HepG2 (cell line): ENCODE results near the gene STAT4. TPM values are rescaled to one million over a fixed set of nuclear protein-coding genes. Genes with fewer than 3 reads are reported as not detected.

Source experiments
- CAMTA2 ChIP-seq: sonication (generic); formaldehyde crosslinking; IDR thresholded peaks from 2 replicates; pipeline ENCODE4 v1.4.0; 2020; ENCODE audit warnings: mild to moderate bottlenecking, missing genetic modification reagents, borderline replicate concordance
- CENPBD1 ChIP-seq: sonication (generic); formaldehyde crosslinking; IDR thresholded peaks from 2 replicates; pipeline ENCODE4 v1.8.0; 2022; ENCODE audit warnings: missing genetic modification reagents, low read depth, mild to moderate bottlenecking, borderline replicate concordance
- CENPX ChIP-seq: sonication (generic); formaldehyde crosslinking; IDR thresholded peaks from 2 replicates; pipeline ENCODE4 v1.9.0; 2021; ENCODE audit warnings: mild to moderate bottlenecking, missing genetic modification reagents, moderate library complexity
- ELF3 ChIP-seq: IDR thresholded peaks from 2 replicates; pipeline ENCODE4 v1.6.1; 2016; ENCODE audit warnings: missing genetic modification reagents, missing compliant biosample characterization
- FOXK1 ChIP-seq: sonication (generic); formaldehyde crosslinking; IDR thresholded peaks from 2 replicates; pipeline ENCODE4 v1.4.0; 2020; ENCODE audit warnings: low read depth, missing genetic modification reagents, borderline replicate concordance
- GABPA ChIP-seq, 2 experiments: IDR thresholded peaks; 2 replicates each; pipeline ENCODE4 v1.6.1; 2011 to 2016; ENCODE audit warnings: low read depth in 2 of 2, low read length in 1 of 2, missing biosample characterization in 1 of 2, missing genetic modification characterization in 1 of 2
- GFI1 ChIP-seq: sonication (generic); formaldehyde crosslinking; IDR thresholded peaks from 2 replicates; pipeline ENCODE4 v1.5.0; 2020; ENCODE audit warnings: missing genetic modification reagents, mild to moderate bottlenecking, borderline replicate concordance
- HDAC2 ChIP-seq: sonication (generic); formaldehyde crosslinking; IDR thresholded peaks from 2 replicates; pipeline ENCODE4 v1.4.0; 2020; ENCODE audit warnings: missing genetic modification reagents
- IRX3 ChIP-seq: sonication (generic); formaldehyde crosslinking; IDR thresholded peaks from 2 replicates; pipeline ENCODE4 v1.8.1; 2023; ENCODE audit warnings: mild to moderate bottlenecking, low read depth, missing genetic modification reagents, borderline replicate concordance
- KAT7 ChIP-seq: IDR thresholded peaks from 2 replicates; pipeline ENCODE4 v1.6.1; 2018; ENCODE audit warnings: borderline replicate concordance, missing compliant biosample characterization
- MED8 ChIP-seq: sonication (generic); formaldehyde crosslinking; IDR thresholded peaks from 2 replicates; pipeline ENCODE4 v1.8.1; 2023; ENCODE audit warnings: mild to moderate bottlenecking, missing genetic modification reagents; ENCODE audit not compliant: insufficient replicate concordance
- NFRKB ChIP-seq: fragments of 450-650 bp; IDR thresholded peaks from 2 replicates; pipeline ENCODE4 v1.6.1; 2017
- PBX2 ChIP-seq: IDR thresholded peaks from 2 replicates; pipeline ENCODE4 v1.6.1; 2016; ENCODE audit warnings: control low read depth
- SSRP1 ChIP-seq: IDR thresholded peaks from 2 replicates; pipeline ENCODE4 v1.6.1; 2016; ENCODE audit warnings: control low read depth
- TBX2 ChIP-seq: sonication (generic); formaldehyde crosslinking; IDR thresholded peaks from 2 replicates; pipeline ENCODE4 v1.5.0; 2020; ENCODE audit warnings: missing genetic modification reagents, mild to moderate bottlenecking, borderline replicate concordance
- XBP1 ChIP-seq: sonication (generic); formaldehyde crosslinking; IDR thresholded peaks from 2 replicates; pipeline ENCODE4 v1.5.0; 2020; ENCODE audit warnings: missing genetic modification reagents
- ZBTB42 ChIP-seq: sonication (generic); formaldehyde crosslinking; IDR thresholded peaks from 2 replicates; pipeline ENCODE4 v1.5.0; 2020; ENCODE audit warnings: mild to moderate bottlenecking, missing genetic modification reagents
- ZFP41 ChIP-seq: sonication (generic); formaldehyde crosslinking; IDR thresholded peaks from 2 replicates; pipeline ENCODE4 v1.4.0; 2020; ENCODE audit warnings: mild to moderate bottlenecking, missing genetic modification reagents, borderline replicate concordance
- ZNF589 ChIP-seq: sonication (generic); formaldehyde crosslinking; conservative IDR thresholded peaks from 2 replicates; pipeline ENCODE4 v1.8.0; 2022; ENCODE audit warnings: mild to moderate bottlenecking, moderate library complexity, missing genetic modification reagents
- ZNF614 ChIP-seq: IDR thresholded peaks from 2 replicates; pipeline ENCODE4 v1.6.1; 2018; ENCODE audit warnings: missing biosample characterization, missing genetic modification reagents, inconsistent platforms, borderline replicate concordance
- ZNF710 ChIP-seq: sonication (generic); formaldehyde crosslinking; IDR thresholded peaks from 2 replicates; pipeline ENCODE4 v1.5.0; 2020; ENCODE audit warnings: mild to moderate bottlenecking, missing genetic modification reagents, borderline replicate concordance
- ZNF766 ChIP-seq: sonication (generic); formaldehyde crosslinking; IDR thresholded peaks from 2 replicates; pipeline ENCODE4 v1.5.0; 2020; ENCODE audit warnings: missing genetic modification reagents, borderline replicate concordance
- polyA plus RNA-seq, 8 experiments: library from polyadenylated mRNA; depleted of rRNA in 3 of 8; stranded (reverse) in 7 of 8; unstranded in 1 of 8; fragments of >200 nt; fragmentation: Illumina TruSeq in 4 of 8; extraction: Trizol in 4 of 8; gene quantifications; 2 replicates each; pipeline versions ENCODE4 v1.2.1 to v1.2.3, GENCODE V29; 2011 to 2016; ENCODE audit warnings: low read depth in 4 of 8, missing spikeins in 1 of 8, mixed read lengths in 1 of 8; ENCODE audit not compliant: insufficient read depth in 1 of 8
- total RNA-seq, 5 experiments: library from RNA; depleted of rRNA; stranded (reverse); fragments of >200 nt; fragmentation: Illumina TruSeq; extraction: Trizol; gene quantifications; 2 replicates each; pipeline ENCODE4 v1.2.3, GENCODE V29; 2016; ENCODE audit warnings: low read depth in 1 of 5
- TF ChIP-seq, protein P1 (sequence below): sonication (generic); formaldehyde crosslinking; IDR thresholded peaks from 2 replicates; pipeline ENCODE4 v1.4.0; 2020; ENCODE audit warnings: missing genetic modification reagents, borderline replicate concordance

STAT4 gene
- total and polyA plus RNA-seq, 2 of the 13 experiments (the other 11 are each of a cell fraction or from before 2014, with no cell fraction given) = 0.37 TPM; not detected in 1

GRCh38 chr2:191013932-191014652 is 136.7 kb downstream of the STAT4 start, which contains the start of gene STAT1 (continued):
- TF ChIP-seq MED8 (CRISPR knock-in tag) = peak; percentile 93
- TF ChIP-seq SSRP1 = peak; percentile 20; the same call in 1 of the 2 replicates
- peak; percentile 92; the same call in 1 of the 2 replicates for TF ChIP-seq ZFP41 (CRISPR knock-in tag)
- TF ChIP-seq IRX3 (CRISPR knock-in tag) = peak; percentile 94; the same call in 1 of the 2 replicates
- peak; percentile 91; the same call in 1 of the 2 replicates for TF ChIP-seq CAMTA2 (CRISPR knock-in tag)
- TF ChIP-seq GABPA (IDR thresholded peaks at IDR 0.05; ENCODE audit: low read depth, low read length) = peak; percentile 90
- peak; percentile 90 for TF ChIP-seq GABPA (CRISPR knock-in tag; IDR thresholded peaks at IDR 0.05; ENCODE audit: low read depth)
- TF ChIP-seq FOXK1 (CRISPR knock-in tag) = peak; percentile 99
- TF ChIP-seq ZNF614 = peak; percentile 98
- TF ChIP-seq ELF3 (CRISPR knock-in tag) = peak; percentile 93
- TF ChIP-seq CENPX (CRISPR knock-in tag) = no peak
- 0 out of 2 replicates have a peak, but pooled peaks have one; percentile 40 for TF ChIP-seq XBP1 (CRISPR knock-in tag)
- 0 out of 2 replicates have a peak, but pooled peaks have one; percentile 45 for TF ChIP-seq CENPBD1
- TF ChIP-seq, protein P1, sequence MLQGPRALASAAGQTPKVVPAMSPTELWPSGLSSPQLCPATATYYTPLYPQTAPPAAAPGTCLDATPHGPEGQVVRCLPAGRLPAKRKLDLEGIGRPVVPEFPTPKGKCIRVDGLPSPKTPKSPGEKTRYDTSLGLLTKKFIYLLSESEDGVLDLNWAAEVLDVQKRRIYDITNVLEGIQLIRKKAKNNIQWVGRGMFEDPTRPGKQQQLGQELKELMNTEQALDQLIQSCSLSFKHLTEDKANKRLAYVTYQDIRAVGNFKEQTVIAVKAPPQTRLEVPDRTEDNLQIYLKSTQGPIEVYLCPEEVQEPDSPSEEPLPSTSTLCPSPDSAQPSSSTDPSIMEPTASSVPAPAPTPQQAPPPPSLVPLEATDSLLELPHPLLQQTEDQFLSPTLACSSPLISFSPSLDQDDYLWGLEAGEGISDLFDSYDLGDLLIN = no peak
- peak; percentile 93 for TF ChIP-seq ZBTB42 (CRISPR knock-in tag)
- peak; percentile 79; the same call in 1 of the 2 replicates for TF ChIP-seq HDAC2 (CRISPR knock-in tag)
- peak; percentile 85 for TF ChIP-seq ZNF589 (CRISPR knock-in tag)
- TF ChIP-seq ZNF710 = peak; percentile 92
- peak; percentile 99 for TF ChIP-seq KAT7 (CRISPR knock-in tag)
- no peak for TF ChIP-seq ZNF766
- no peak for TF ChIP-seq NFRKB
- TF ChIP-seq PBX2 (CRISPR knock-in tag) = no peak
- peak; percentile 92 for TF ChIP-seq TBX2 (CRISPR knock-in tag)
- TF ChIP-seq GFI1 = peak; percentile 88
